GM10266 (cell line): ENCODE results near the gene MFAP3.

Experiments
- DNase-seq: peaks from one replicate; pipeline ENCODE4 v3.0.0; 2012; ENCODE audit errors: extremely low spot score
- CTCF ChIP-seq: IDR thresholded peaks from 2 replicates; pipeline ENCODE4 v1.5.1; 2012; ENCODE audit warnings: mild to moderate bottlenecking, low read depth; ENCODE audit not compliant: control insufficient read depth, insufficient read depth; ENCODE audit errors: missing control alignments

The MFAP3 gene

GRCh38 chr5:154049636-154050035 is 10.9 kb downstream of the MFAP3 start:
- TF ChIP-seq CTCF: no peak
- no peak for DNase-seq

- no peak for DNase-seq
- no peak for TF ChIP-seq CTCF
These were observed 14.7 kb downstream of the MFAP3 start for GRCh38 chr5:154053468-154053867.

GRCh38 chr5:154055201-154055600 is 16.4 kb downstream of the MFAP3 start:
- TF ChIP-seq CTCF: no peak
- no peak for DNase-seq

GRCh38 chr5:154058055-154059038 is 19.6 kb downstream of the MFAP3 start:
- no peak for TF ChIP-seq CTCF
- DNase-seq: no peak

GRCh38 chr5:154059039-154059430 is 20.3 kb downstream of the MFAP3 start:
- no peak for TF ChIP-seq CTCF

GRCh38 chr5:154059583-154059982 is 20.8 kb downstream of the MFAP3 start:
- TF ChIP-seq CTCF: no peak
- no peak for DNase-seq

More at GRCh38 chr5:154059039-154059430, 20.3 kb downstream of the MFAP3 start:
- no peak for DNase-seq

- no peak for DNase-seq
- no peak for TF ChIP-seq CTCF
These were observed 21.8 kb downstream of the MFAP3 start for GRCh38 chr5:154060606-154061005.
